Neutrophil (primary cell): ENCODE measurements around the gene HMMR.
"Not testable (repeated sequence)": the region's sequence is repeated elsewhere in the genome, so short reads cannot be mapped to it uniquely, and the experiment has no call there.

Experiments
- H3K27ac ChIP-seq: fragments of 200-600 bp; sonication (generic); 2 replicates; pipeline ENCODE4 v1.5.1; 2016; ENCODE audit warnings: mild to moderate bottlenecking, moderate library complexity
- H3K27me3 ChIP-seq: fragments of 200-600 bp; sonication (generic); 2 replicates; pipeline ENCODE4 v1.6.0; 2016; ENCODE audit warnings: mild to moderate bottlenecking
- H3K36me3 ChIP-seq: fragments of 200-600 bp; sonication (generic); 2 replicates; pipeline ENCODE4 v1.5.1; 2017
- H3K4me1 ChIP-seq, 2 experiments: fragments of 200-600 bp in 1 of 2; sonication (generic) in 1 of 2; 1 replicate in 1 of 2; 2 replicates in 1 of 2; pipeline versions ENCODE4 v1.5.1 to v1.6.1; 2013 to 2016; ENCODE audit warnings: low read depth in 1 of 2, low read length in 1 of 2, mild to moderate bottlenecking in 1 of 2, moderate library complexity in 1 of 2; ENCODE audit not compliant: control insufficient read depth in 1 of 2, insufficient read depth in 1 of 2
- H3K4me3 ChIP-seq, 2 experiments: fragments of 200-600 bp in 1 of 2; sonication (generic) in 1 of 2; 1 replicate in 1 of 2; 2 replicates in 1 of 2; pipeline ENCODE4 v1.5.1; 2013 to 2016; ENCODE audit warnings: low read depth in 1 of 2, low read length in 1 of 2, mild to moderate bottlenecking in 1 of 2, moderate library complexity in 1 of 2
- H3K9me3 ChIP-seq: fragments of 200-600 bp; sonication (generic); 2 replicates; pipeline ENCODE4 v1.5.1; 2016
- TF ChIP-seq, protein P1 (sequence below): fragments of 200-600 bp; sonication (generic); IDR thresholded peaks from 2 replicates; pipeline ENCODE4 v1.5.1; 2016; ENCODE audit warnings: antibody characterized with exemption

Gene HMMR

DNA sequence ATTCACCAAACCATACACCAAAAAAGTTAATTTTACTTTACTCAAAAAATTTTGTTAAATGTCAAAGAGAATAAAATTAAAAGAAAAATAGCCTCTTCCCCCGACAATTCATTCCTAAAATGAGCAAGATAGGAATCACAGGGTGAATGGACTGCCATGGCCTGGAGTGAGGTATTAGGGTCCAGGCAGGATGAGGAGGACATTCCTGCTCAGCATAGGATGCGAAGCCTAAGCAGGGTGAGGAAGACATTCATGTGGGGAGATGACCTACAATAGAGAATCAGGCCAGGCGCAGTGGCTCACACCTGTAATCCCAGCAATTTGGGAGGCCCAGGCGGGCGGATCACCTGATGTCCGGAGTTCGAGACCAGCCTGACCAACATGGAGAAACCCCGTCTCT lies 8.9 kb upstream of the HMMR start:
- peaks cover 34% of the 10 kb centered on the region for H3K36me3 ChIP-seq
- no peaks in the 10 kb centered on the region for H3K9me3 ChIP-seq
- H3K4me3 ChIP-seq = no peak overlapping the region
- TF ChIP-seq, protein P1, sequence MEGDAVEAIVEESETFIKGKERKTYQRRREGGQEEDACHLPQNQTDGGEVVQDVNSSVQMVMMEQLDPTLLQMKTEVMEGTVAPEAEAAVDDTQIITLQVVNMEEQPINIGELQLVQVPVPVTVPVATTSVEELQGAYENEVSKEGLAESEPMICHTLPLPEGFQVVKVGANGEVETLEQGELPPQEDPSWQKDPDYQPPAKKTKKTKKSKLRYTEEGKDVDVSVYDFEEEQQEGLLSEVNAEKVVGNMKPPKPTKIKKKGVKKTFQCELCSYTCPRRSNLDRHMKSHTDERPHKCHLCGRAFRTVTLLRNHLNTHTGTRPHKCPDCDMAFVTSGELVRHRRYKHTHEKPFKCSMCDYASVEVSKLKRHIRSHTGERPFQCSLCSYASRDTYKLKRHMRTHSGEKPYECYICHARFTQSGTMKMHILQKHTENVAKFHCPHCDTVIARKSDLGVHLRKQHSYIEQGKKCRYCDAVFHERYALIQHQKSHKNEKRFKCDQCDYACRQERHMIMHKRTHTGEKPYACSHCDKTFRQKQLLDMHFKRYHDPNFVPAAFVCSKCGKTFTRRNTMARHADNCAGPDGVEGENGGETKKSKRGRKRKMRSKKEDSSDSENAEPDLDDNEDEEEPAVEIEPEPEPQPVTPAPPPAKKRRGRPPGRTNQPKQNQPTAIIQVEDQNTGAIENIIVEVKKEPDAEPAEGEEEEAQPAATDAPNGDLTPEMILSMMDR = no peak
- no peaks in the 10 kb centered on the region for H3K4me1 ChIP-seq
- H3K27me3 ChIP-seq = no peaks in the 10 kb centered on the region
- no peak overlapping the region for H3K27ac ChIP-seq

DNA sequence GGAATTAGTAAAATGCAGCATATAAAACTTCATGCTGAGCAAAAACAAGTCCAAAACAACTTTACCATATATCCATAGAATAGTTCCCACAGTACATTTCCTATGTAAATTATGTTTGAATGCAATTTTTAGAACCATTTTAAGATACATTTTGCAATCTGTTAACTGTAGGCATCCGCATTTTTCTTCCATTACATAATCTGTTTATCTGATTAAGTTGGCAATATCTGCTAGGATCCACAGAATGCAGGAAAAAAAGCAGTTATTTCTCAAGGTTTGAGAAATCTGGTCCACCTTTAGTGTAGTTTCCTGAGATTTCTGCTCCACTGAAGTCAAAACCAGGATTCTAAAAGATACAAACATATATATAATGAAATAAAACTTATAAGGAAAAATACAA lies 6.7 kb upstream of the HMMR start:
- Histone ChIP-seq H3K4me1 (peaks cover 3 to 5% of the 10 kb centered on the region in 2 experiments), H3K27ac (no peak overlapping the region), H3K4me3 (no peak overlapping the region), H3K36me3 (peaks cover 20% of the 10 kb centered on the region), H3K9me3 (no peaks in the 10 kb centered on the region), H3K27me3 (no peaks in the 10 kb centered on the region)
- TF ChIP-seq, protein P1 = no peak

DNA sequence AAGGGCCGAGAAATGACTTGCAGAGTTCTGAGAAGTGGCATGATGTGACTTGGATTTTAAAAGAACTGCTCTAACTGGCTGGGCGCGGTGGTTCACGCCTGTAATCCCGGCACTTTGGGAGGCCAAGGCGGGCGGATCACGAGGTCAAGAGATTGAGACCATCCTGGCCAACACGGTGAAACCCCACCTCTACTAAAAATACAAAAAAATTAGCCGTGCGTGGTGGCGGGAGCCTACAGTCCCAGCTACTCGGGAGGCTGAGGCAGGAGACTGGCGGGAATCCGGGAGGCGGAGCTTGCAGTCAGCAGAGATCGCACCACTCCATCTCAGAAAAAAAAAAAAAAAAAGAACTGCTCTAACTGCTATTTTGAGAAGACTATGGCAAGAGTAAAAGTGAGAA lies 5.0 kb upstream of the HMMR start:
- not testable (repeated sequence) for H3K4me3 ChIP-seq, H3K27ac ChIP-seq, H3K27me3 ChIP-seq, H3K9me3 ChIP-seq
- Histone ChIP-seq H3K4me1 (peaks cover 12 to 14% of the 10 kb centered on the region in 2 experiments), H3K36me3 (peaks cover 15% of the 10 kb centered on the region)

DNA sequence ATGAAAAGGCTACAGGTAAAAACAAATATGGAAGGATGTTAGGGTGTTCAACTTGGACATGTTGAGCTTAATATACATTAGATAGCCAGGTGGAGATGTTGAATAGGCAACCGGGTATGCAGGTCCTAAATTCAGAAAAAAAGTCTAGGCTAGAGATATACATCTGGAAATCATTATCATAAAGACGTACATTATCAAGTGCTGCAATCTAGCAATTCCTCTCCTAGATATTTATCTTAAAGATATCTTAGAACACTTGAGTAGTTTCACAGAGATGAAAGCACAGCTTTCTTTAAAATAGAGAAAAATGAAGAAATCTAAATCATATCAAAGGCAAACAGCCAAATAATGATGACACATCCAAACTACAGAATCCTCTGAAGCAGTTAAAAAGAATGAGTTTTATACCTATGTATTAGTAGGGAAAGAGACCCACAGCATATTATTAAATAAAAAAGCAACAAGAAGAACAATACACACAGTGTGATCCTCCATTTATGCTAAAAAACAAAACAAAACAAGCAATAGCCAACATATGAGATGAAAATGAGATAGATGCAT lies 4.3 kb upstream of the HMMR start:
- TF ChIP-seq, protein P1 = no peak
- Histone ChIP-seq H3K9me3 (no peaks in the 10 kb centered on the region), H3K4me3 (no peak overlapping the region), H3K36me3 (peaks cover 11% of the 10 kb centered on the region), H3K4me1 (peaks cover 18 to 21% of the 10 kb centered on the region in 2 experiments), H3K27me3 (no peaks in the 10 kb centered on the region), H3K27ac (no peak overlapping the region)

DNA sequence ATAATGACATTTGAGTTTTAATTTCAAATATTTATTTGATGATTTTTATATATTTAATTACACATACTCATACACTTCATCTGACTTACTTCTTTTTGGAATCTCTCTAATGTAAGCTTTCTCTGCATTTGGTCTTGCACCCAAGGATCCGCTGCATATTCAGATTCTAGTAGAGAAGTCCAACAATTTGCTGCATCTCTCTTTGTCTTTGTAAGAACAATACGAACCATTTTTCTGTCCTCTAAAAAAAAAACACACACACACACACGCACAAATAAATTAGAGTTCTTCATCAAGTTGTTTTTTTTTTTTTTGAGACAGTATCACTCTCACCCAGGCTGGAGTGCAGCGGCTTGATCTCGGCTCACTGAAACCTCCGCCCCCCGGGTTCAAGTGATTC lies 3.6 kb upstream of the HMMR start:
- H3K27me3 ChIP-seq = no peaks in the 10 kb centered on the region
- no peak overlapping the region for H3K4me3 ChIP-seq
- TF ChIP-seq, protein P1 = no peak
- H3K4me1 ChIP-seq = peaks cover 25 to 28% of the 10 kb centered on the region in 2 experiments
- no peak overlapping the region for H3K27ac ChIP-seq
- H3K9me3 ChIP-seq = no peaks in the 10 kb centered on the region
- peaks cover 7% of the 10 kb centered on the region for H3K36me3 ChIP-seq

DNA sequence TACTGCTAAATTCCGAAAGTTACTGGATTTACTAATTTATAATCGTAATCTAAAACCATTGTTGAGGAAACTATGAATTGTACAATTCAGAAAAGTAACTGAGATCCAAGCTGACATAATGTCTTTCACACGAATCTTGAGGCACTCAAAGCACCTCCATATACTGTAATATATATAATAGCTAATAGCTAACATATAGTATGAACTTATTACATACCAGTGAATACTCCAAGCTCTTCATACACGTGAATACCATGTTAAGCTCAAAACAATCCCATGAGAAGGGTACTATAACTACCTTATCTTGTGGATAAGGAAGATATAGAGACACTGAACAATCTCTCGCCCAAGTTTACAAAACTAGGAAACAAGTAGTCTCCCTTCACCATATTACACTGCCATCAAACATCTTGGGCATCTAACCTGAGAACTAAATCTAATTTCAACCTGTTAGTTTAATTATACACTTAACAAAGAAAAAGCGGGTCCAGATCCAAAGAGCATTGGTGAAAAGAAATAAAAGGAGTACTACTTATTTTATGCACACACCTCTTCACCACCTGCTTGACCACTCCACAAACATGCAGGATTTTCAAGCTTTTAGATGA lies 1.6 kb upstream of the HMMR start:
- H3K4me1 ChIP-seq = peaks cover 29% of the 10 kb centered on the region in 2 experiments
- peak overlapping the region; percentile 85 to 91 for H3K4me3 ChIP-seq
- no peaks in the 10 kb centered on the region for H3K36me3 ChIP-seq
- H3K27ac ChIP-seq = peak overlapping the region; percentile 81
- TF ChIP-seq, protein P1 = no peak
- no peaks in the 10 kb centered on the region for H3K9me3 ChIP-seq
- no peaks in the 10 kb centered on the region for H3K27me3 ChIP-seq
